GM12801 (cell line): ENCODE data around the gene DNAJB6.

Source experiments
- CTCF ChIP-seq: IDR thresholded peaks from one replicate; pipeline ENCODE4 v1.5.1; 2011; ENCODE audit warnings: control low read depth; ENCODE audit not compliant: insufficient read length; ENCODE audit errors: extremely low read depth

Gene DNAJB6

GRCh38 chr7:157425761-157426160 is 89.0 kb downstream of the DNAJB6 start:
- TF ChIP-seq CTCF, result no peak

- no peak for TF ChIP-seq CTCF
Observed at GRCh38 chr7:157426463-157427301, 89.9 kb downstream of the DNAJB6 start.

- no peak for TF ChIP-seq CTCF
Observed at GRCh38 chr7:157427811-157428553, 91.2 kb downstream of the DNAJB6 start.

GRCh38 chr7:157428554-157428945 is 91.7 kb downstream of the DNAJB6 start:
- no peak for TF ChIP-seq CTCF

GRCh38 chr7:157429001-157429679 is 92.3 kb downstream of the DNAJB6 start:
- no peak for TF ChIP-seq CTCF

GRCh38 chr7:157429680-157430224 is 92.9 kb downstream of the DNAJB6 start:
- TF ChIP-seq CTCF, result no peak

- TF ChIP-seq CTCF, result no peak
Observed at GRCh38 chr7:157430721-157431120, 93.9 kb downstream of the DNAJB6 start.
